AG09309 (cell line): ENCODE measurements around the gene PPCDC.

Source experiments
- DNase-seq: peaks from one replicate; pipeline ENCODE4 v3.0.0-alpha.2; 2010; ENCODE audit warnings: low read depth
- H3K4me3 ChIP-seq: 2 replicates; pipeline ENCODE4 v1.5.1; 2011; ENCODE audit warnings: mild to moderate bottlenecking, low read depth, low read length, moderate library complexity; ENCODE audit not compliant: control insufficient read depth
- TF ChIP-seq, protein P1 (sequence below): IDR thresholded peaks from 2 replicates; pipeline ENCODE4 v1.5.1; 2011; ENCODE audit warnings: mild to moderate bottlenecking, low read depth, low read length, inconsistent platforms; ENCODE audit not compliant: insufficient read depth, control insufficient read depth; ENCODE audit errors: missing control alignments

Gene PPCDC, protein sequence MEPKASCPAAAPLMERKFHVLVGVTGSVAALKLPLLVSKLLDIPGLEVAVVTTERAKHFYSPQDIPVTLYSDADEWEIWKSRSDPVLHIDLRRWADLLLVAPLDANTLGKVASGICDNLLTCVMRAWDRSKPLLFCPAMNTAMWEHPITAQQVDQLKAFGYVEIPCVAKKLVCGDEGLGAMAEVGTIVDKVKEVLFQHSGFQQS

DNA sequence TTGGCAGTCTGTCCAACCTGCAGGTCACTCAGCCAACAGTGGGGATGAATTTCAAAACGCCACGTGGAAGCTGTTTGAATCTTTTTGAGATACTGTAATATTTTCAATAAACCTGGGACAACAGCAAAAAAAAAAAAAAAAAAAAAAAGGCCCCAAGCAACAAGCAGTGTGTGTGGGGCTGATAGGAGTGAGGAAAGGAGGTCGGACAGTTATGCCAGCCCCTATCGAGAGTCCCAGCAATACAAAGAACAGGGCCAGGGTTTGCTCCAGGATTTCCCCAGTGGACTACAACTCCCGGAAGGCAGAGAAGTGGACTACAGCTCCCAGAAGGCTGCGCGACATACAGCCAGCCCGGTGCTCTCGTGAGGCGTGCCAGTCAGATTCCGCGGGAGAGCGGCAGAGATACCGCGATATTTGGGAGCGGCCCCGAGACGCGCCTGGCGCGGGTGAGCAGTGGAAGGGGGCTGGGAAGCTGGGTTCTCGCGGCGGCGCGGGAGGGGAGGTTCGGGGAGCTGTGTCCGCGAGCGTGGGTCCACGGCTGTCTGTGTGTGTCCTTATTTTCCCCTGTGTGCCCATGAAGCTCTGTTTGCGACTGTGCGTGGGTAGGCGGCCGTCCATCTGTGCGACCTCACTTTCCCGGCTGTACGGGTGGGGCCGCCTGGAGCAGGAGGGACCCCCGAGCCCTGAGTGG lies at the start of gene PPCDC:
PPCDC (plus strand) TSS at position 410 of the 691 bp plus-strand sequence. CDS start 4,729 bp downstream, outside the sequence.
- peak; percentile 73 for DNase-seq
- TF ChIP-seq, protein P1, sequence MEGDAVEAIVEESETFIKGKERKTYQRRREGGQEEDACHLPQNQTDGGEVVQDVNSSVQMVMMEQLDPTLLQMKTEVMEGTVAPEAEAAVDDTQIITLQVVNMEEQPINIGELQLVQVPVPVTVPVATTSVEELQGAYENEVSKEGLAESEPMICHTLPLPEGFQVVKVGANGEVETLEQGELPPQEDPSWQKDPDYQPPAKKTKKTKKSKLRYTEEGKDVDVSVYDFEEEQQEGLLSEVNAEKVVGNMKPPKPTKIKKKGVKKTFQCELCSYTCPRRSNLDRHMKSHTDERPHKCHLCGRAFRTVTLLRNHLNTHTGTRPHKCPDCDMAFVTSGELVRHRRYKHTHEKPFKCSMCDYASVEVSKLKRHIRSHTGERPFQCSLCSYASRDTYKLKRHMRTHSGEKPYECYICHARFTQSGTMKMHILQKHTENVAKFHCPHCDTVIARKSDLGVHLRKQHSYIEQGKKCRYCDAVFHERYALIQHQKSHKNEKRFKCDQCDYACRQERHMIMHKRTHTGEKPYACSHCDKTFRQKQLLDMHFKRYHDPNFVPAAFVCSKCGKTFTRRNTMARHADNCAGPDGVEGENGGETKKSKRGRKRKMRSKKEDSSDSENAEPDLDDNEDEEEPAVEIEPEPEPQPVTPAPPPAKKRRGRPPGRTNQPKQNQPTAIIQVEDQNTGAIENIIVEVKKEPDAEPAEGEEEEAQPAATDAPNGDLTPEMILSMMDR: no peak

DNA sequence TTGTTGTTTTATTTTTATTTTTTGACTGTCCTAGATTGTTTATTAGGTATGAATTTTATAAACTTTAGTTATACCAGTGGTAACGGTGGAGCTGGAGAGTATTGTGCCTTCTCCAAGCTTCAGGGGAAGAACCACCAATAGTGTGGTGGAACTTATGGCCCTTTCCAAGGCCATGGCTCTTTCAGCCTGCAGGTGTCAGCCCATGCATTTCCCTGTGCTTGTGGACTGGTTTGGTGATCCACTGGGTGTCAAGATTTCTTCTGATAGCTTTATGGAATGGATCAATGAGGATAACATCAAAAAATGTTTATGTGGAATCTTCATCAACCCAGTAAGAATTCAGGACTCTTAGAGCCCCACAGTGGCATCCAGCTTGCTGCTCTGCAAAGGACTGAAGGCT lies 47.2 kb upstream of the PPCDC start:
- DNase-seq: no peak
- TF ChIP-seq, protein P1: peak; percentile 7
- H3K4me3 ChIP-seq: no peak overlapping the region

More for the DNA sequence above, at the start of gene PPCDC:
- peak within 1 kb of the TSS; percentile 92 for H3K4me3 ChIP-seq

DNA sequence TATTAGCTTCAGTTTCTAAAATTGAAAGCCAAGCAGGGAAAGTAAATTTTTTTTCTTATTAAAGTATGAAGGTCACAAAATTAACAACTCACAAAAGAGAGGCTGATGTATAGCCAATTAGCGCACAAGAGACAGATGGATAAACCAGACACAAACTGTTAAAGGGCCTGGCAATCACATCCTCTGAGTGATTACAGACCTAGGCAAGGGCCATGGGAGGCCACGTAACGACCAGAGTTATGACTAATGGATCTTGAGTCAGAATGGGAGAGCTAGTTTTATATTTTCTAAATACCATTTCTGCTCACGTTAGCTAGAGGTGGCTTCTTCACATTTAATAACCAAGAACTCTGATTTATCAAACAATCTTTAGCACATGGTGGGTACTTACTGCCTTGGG lies 45.8 kb upstream of the PPCDC start:
- TF ChIP-seq, protein P1: no peak
- no peak for DNase-seq
- no peak overlapping the region for H3K4me3 ChIP-seq

DNA sequence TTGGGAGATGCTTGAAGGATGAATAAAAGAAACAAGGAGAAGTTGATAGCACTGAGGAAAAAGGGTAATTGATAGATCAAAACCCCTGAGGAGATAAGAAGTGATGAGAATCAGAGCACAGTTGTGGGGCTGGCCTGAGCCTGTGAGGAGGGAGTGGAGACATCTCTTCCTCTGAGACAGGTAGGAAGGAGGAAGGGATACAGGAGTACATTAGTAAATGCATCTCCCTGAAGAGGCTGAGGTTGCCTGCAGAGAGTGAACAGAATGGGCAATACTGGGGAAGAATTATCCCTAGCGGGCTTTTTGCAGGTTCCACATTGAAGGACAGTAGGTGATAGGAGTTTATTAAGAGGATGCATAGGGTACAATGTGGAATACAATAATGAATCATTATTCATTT lies 45.3 kb upstream of the PPCDC start:
- no peak for DNase-seq
- no peak overlapping the region for H3K4me3 ChIP-seq
- TF ChIP-seq, protein P1: no peak

DNA sequence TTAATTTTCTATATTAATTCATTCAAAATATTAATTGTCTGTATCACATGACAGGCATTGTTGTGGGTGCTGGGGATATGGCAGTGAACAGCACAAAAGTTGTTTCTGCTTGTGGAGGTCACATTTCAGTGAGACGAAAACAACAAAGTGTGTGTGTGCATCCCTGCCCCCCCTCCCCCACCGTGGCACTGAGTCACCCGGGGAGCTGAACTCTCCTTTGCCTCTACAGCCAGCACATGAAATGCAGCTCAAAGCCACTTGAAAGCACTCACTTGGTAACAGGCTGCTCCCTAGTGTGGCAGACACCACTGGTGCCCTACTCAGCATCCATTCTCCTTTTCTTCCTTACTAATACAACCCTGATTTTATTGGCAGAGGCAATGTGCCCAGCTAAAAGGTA lies 44.9 kb upstream of the PPCDC start:
- no peak overlapping the region for H3K4me3 ChIP-seq
- TF ChIP-seq, protein P1: no peak
- DNase-seq: no peak

DNA sequence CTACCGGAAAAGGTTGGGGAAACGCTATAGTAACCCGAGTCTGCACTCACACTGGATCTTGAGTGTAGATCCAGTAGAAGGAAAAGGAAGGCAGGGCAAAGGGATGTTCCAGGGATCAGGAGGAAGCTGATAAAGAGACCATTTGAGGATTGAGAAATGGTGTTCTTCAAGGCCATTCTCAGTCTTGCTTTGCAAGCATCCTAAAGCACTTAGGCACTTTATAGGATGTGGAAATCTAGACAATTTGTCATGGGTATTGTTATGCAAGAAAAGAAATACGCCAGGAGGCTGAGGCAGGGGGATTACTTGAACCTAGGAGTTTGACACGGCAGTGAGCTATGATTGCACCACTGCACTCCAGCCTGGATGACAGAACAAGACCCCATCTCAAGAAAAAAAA lies 41.2 kb upstream of the PPCDC start:
- no peak overlapping the region for H3K4me3 ChIP-seq
- no peak for DNase-seq
- TF ChIP-seq, protein P1: no peak
